NK-92 (cell line): ENCODE results near the gene SLC12A9.

Source experiments
- DNase-seq: peaks from one replicate; lab custom pipeline; 2025; ENCODE audit not compliant: unreplicated experiment; lab: John Stamatoyannopoulos, UW

Gene SLC12A9

GRCh38 chr7:100882201-100882600 is 29.7 kb downstream of the SLC12A9 start:
- DNase-seq, result no peak

- no peak for DNase-seq
Observed at GRCh38 chr7:100882785-100883526, 30.4 kb downstream of the SLC12A9 start.

- no peak for DNase-seq
Observed at GRCh38 chr7:100884736-100885439, 32.4 kb downstream of the SLC12A9 start.

DNA sequence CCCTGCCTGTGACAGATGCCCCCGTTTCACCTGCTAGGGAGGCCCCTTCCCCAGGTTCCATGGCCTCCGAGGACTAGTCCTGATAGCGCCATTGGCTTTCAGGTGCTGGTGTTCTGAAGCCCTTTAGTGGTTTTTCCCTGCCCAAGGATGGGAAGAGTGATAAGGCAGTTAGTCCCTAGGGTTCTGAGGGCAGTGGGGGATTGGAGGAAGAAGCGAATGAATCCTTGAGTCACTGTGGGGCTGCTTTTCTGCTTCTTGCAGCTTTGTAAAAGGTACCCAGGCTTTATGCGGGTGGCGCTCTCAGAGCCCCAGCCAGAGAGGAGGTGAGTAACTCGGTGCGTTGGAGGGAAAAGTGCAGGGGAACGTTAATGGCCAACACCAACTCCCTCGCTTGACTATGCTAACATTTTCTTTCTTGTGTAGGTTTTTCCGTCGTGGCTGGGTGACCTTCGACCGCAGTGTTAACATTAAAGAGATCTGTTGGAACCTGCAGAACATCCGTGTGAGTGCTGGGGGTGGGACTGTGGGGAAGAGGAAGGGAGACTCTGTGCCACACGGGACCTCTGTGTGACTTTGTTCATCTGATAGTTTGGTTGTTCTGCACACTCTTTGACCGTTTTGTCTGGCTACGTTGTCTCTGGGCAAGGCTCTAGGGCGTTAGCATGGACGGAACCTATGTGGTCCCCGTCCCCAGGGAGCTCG is 33.1 kb downstream of the SLC12A9 start:
- no peak for DNase-seq

DNA sequence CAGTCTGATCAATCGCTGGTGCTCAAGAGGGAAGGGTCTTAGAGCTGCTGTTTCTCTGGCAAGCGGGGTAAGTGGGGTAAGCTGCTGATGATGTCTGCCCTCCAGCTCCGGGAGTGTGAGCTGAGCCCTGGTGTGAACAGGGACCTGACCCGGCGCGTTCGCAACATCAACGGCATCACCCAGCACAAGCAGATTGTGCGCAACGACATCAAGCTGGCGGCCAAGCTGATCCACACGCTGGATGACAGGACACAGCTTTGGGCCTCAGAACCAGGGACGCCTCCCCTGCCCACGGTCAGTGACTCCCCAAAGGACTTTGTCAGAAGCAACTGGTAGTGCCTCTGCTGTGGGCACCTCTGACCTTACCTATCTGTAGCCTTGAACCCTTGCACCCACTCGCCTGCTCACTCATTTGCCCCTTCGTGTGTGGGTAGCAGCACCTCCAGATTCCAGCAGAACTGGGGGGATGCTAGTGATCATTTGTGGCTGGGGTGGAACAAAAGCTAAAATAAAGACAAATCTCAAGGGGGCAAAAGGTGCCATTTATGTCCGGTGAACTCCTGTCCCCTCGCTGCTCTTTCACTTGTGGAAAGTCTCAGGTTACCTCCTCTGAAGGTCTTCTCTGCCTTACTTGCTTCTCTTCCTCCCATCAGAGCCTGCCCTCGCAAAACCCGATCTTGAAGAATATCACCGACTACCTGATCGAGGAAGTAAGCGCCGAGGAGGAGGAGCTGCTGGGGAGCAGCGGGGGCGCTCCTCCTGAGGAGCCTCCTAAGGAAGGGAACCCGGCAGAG is 33.8 kb downstream of the SLC12A9 start:
- no peak for DNase-seq

- no peak for DNase-seq
Observed at GRCh38 chr7:100886936-100887515, 34.5 kb downstream of the SLC12A9 start.

- DNase-seq, result no peak
Observed at GRCh38 chr7:100887516-100888290, 35.2 kb downstream of the SLC12A9 start.

DNA sequence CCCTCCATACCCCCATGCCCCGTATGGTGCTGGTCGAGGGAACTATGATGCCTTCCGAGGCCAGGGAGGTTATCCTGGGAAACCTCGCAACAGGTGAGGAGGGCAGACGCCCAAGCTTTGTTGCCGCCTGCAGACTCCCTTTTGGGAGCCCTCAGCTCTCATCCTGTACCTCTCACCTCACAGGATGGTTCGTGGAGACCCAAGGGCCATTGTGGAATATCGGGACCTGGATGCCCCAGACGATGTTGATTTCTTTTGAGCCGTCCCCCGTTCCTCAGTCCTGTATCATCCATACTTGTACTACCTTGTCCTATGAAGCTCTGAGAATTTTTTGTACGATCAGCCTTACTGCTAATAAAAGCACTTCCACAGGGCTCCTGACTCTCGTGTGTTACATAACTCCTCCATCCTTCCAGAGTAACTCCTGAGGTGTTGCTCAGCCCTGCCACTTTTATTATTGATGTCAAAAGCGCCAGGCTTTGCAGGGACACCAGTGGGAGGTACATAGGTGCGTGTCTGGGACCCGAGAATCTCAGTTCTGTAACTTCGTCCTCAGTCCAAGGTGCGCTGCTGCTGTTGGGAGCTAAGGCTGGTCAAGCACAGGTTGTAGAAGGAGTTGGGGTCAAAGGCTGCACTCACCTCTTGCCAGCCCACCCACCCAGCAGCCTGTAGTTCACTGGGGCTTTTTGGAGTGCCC is 35.9 kb downstream of the SLC12A9 start:
- DNase-seq, result no peak

DNA sequence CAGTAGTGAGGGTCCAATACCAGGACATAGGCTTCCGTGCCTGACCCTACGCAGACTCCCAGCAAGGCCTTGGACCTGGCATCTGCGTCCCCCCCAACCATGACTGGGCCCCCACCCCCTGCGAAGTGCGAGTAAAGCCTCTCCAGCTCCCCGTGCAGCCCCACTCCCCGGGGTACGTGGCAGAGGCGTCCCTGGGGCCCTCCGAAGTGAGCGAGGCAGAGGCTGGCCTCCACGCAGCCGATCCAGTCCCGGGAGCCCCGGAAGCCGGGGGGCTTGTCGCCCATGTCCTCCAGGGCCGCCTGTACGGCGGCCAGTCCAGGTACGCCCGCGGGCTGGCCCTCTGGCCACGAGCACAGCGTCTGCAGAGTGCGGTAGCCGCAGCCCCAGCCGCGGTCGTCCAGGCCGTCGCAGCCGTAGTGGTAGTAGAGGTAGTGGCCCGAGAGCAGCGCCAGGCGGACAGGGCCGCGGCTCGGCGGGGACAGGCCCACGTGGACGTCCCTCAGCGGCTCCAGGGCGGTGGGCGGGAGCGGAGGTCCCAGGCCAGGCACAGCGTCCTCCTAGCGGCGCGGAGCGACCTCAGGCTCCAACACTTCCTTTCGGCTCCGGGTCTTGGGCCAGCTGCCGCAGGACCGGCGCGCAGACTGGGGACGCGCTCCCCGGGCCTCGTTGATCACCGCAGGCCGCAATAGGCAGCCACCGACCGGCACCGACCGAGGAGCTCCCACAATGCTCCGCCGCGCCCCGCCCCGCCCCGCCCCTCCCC is 36.7 kb downstream of the SLC12A9 start, which contains the start of gene UFSP1:
Gene UFSP1, minus strand, starts transcription at position 728 of the 763 bp plus-strand sequence. Its CDS starts 444 bp downstream, at position 284.
- no peak for DNase-seq

DNA sequence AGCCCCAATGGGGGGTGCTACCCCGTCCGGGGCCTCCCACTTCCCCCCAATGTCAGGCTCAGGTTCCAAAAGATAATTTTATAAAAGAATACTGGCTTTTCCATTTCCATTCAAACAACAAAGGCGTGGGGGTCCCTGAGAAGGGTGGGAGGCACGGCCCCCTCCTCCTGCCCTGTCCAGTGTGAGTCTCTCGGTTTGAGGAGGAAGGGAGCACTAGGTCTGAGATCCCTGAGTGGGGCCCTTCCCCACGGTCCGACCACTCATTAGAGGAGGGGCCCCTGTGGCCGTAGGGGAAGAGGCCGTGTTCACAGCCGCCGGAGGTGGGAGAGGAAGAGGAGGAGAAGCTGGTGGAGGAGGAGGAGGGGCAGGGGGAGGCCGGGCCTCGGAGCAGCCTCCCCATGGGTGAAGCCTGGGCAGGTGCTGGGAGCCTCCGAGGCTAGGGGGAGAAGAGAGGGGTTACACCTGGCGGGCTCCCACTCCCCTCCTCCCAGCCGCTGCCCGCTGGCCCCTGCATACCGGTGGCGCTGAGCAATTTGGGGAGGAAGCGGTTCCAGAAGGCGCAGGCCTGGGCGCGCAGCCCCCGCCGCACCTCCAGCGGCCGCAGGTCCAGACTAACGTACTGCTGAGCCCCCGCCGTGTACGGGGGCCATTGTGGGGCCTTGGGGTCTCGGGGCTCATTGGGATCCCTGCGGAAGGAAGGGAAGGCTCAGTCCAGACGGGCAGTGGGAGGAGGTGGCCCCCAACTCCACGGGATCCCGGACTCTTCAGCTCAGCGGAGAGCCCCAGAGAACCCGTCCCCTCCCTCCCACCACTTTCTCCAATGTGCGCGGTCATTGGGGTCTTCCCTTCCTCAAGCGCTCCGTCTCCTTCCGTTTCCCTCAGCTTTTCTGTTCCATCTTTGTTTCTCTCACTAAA is 38.4 kb downstream of the SLC12A9 start:
- no peak for DNase-seq

GRCh38 chr7:100891568-100892247 is 39.2 kb downstream of the SLC12A9 start:
- no peak for DNase-seq

DNA sequence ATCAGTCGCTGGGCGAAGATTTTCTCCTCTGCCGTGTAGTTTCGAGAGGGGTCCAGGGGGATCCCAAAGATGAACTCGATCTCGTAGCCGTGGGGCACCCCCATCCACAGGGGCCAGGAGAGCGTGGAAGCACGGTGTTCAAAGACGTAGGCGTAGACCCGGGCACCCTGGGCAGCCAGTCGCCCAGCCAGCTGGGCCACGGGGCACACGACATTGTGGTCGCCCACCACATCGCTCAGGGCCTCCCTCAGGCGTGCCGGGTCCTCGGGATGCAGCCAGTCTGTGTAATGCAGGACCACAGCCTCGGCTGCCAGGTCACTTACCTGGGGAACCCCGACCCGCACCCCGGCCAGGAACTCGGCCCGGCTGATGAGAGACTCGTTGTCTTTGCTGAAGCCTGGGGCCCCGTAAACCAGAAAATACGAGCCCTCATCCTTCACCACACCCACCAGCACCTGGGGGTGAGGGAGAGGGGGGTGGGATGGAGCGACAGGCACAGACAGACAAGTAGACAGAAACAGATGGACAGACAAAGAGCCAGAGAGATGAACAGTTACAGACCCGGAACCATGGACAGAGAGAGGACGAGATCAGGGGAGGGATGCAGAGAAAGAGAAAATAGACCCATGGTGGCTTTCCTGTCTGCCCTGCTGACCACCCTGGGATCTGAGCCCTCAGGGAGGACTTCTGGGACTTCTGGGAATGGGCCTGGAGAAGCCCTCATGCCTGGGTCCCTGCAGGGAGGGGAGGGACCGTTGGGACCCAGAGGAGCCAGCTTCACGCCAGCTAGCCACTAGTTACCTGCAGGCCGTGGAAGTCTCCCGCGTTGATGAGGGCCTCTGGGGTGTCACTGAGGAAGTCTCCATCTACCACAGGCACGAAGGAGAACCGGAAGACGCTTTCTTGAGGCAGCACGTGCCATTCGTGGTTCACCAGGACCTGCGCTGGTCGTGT is 40.1 kb downstream of the SLC12A9 start:
- no peak for DNase-seq

- no peak for DNase-seq
Observed at GRCh38 chr7:100893318-100893895, 40.9 kb downstream of the SLC12A9 start.

DNA sequence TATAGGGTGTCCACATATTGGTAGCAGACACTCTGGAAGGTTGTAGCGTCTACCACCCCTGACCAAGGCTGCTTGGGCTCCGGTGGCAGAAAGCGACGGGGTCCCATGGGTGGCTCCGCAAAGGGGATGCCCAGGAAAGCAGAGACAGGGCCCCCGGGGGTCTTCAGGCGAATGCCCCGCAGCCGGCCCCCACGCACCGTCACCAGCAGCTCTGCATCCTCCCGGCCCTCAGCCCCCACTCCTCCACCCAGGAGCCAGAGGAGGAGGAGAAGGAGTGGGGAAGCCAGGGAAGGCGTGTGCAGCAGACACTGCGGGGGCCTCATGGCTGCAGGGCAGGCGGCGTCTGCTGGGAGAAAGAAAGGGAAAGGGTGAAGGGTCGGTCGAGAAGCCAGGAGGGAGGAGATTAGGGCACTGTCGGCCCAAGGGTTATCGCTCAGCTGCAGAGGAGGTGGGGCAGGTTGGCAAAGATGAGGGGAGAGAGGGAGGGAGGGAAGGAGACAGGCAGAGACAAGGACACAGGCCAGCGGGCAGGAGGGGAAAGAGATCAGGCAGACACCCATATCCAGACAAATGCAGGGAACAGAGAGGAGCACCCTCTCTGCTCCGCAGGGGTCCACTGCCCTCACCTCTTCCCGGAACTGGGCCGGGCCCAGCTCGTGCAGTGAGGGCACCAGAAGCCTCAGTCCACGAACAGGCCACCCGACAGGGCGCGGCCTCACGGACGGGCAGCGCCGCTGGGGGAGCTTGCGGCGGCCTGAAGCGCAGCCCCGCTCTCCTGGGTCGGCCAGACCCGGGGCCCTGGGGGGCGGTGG is 41.6 kb downstream of the SLC12A9 start:
- DNase-seq, result no peak
